Tibial nerve (tissue), 4 donors: ENCODE measurements around the gene KIAA2012. TPM values are rescaled to one million over a fixed set of nuclear protein-coding genes. Genes with fewer than 3 reads are reported as not detected.
A peak's percentile ranks its signal among the peaks of the same experiment; 100 is the strongest.

Experiments
- DNase-seq, 2 donors: peaks; one replicate each; pipeline ENCODE4 v3.0.0-alpha.2; 2019; ENCODE audit warnings: low spot score in 2 of 2
- H3K27ac ChIP-seq, 4 donors: fragments of 200-600 bp; sonication (generic) in 3 of 4; one replicate each; pipeline ENCODE4 v1.5.1; 2017 to 2019; ENCODE audit warnings: mild to moderate bottlenecking in 1 of 4
- H3K27me3 ChIP-seq, 2 donors: fragments of 200-600 bp; sonication (generic) in 1 of 2; one replicate each; pipeline versions ENCODE4 v1.5.1 to v1.6.0; 2017 to 2019
- H3K36me3 ChIP-seq, 3 donors: fragments of 200-600 bp; sonication (generic); one replicate each; pipeline ENCODE4 v1.5.1; 2018 to 2019
- H3K4me1 ChIP-seq, 4 donors: fragments of 200-600 bp; sonication (generic) in 3 of 4; one replicate each; pipeline ENCODE4 v1.5.1; 2017 to 2019
- H3K4me3 ChIP-seq, 4 donors: fragments of 200-600 bp; sonication (generic) in 3 of 4; one replicate each; pipeline ENCODE4 v1.5.1; 2017 to 2019; ENCODE audit warnings: mild to moderate bottlenecking in 1 of 4, moderate library complexity in 1 of 4
- H3K9me3 ChIP-seq, 4 donors: fragments of 200-600 bp; sonication (generic) in 3 of 4; one replicate each; pipeline ENCODE4 v1.5.1; 2017 to 2019
- CTCF ChIP-seq, 5 experiments: fragments of 200-600 bp in 3 of 5; fragments of 450-650 bp in 2 of 5; sonication (generic) in 3 of 5; IDR thresholded peaks; one replicate each; pipeline ENCODE4 v1.5.1; 2016 to 2019; ENCODE audit warnings: antibody characterized with exemption in 5 of 5, mild to moderate bottlenecking in 3 of 5, moderate library complexity in 2 of 5
- EP300 ChIP-seq, 2 donors: sonication (generic); formaldehyde crosslinking; IDR thresholded peaks; one replicate each; pipeline ENCODE4 v1.6.1; 2017; ENCODE audit warnings: antibody characterized with exemption in 2 of 2, mild to moderate bottlenecking in 1 of 2
- POLR2A ChIP-seq, 2 donors: fragments of 450-650 bp; IDR thresholded peaks; one replicate each; pipeline ENCODE4 v1.6.1; 2017; ENCODE audit warnings: antibody characterized with exemption in 2 of 2, mild to moderate bottlenecking in 2 of 2, moderate library complexity in 2 of 2
- WGBS, 2 donors: methylation state at CpG; one replicate each; pipeline ENCODE4 v1.1.5; 2018; 5-methylcytosine and 5-hydroxymethylcytosine counted together
- total RNA-seq, 4 donors: library from RNA; depleted of rRNA; stranded (reverse); fragments of >200 nt; gene quantifications; one replicate each; pipeline ENCODE4 v1.1.0, GENCODE V29; 2016

The KIAA2012 gene
- total RNA-seq, 4 donors from 2014 or later = not detected

GRCh38 chr2:202203348-202203747 lies 130.3 kb downstream of the KIAA2012 start:
- DNase-seq = no peak
- Histone ChIP-seq H3K36me3 (peaks cover 0 to 40% (median 6%) of the 10 kb centered on the region in 3 donors), H3K27me3 (no peaks in the 10 kb centered on the region), H3K4me1 (no peaks in the 10 kb centered on the region), H3K27ac (no peak overlapping the region), H3K4me3 (no peak overlapping the region), H3K9me3 (no peaks in the 10 kb centered on the region)
- TF ChIP-seq POLR2A (IDR thresholded peaks at IDR 0.05) = no peak
- TF ChIP-seq EP300 (IDR thresholded peaks at IDR 0.05) = no peak
- TF ChIP-seq CTCF (IDR thresholded peaks at IDR 0.05) = no peak
- 91 to 95% methylated on average over 5 of the region's 5 CpGs for WGBS, 2 donors

GRCh38 chr2:202204855-202205254 lies 131.8 kb downstream of the KIAA2012 start:
- DNase-seq = no peak
- no peaks in the 10 kb centered on the region for H3K9me3 ChIP-seq
- no peak for TF ChIP-seq POLR2A (IDR thresholded peaks at IDR 0.05)
- no peaks in the 10 kb centered on the region for H3K27me3 ChIP-seq
- 95 to 97% methylated on average over 2 of the region's 2 CpGs for WGBS, 2 donors
- peaks cover 0 to 51% (median 6%) of the 10 kb centered on the region in 3 donors for H3K36me3 ChIP-seq
- no peaks in the 10 kb centered on the region for H3K4me1 ChIP-seq
- H3K27ac ChIP-seq = no peak overlapping the region
- H3K4me3 ChIP-seq = no peak overlapping the region

- no peak for DNase-seq
- no peaks in the 10 kb centered on the region for H3K27me3 ChIP-seq
- no peaks in the 10 kb centered on the region for H3K9me3 ChIP-seq
- H3K4me3 ChIP-seq = no peak overlapping the region
- H3K36me3 ChIP-seq = peaks cover 0 to 62% (median 10%) of the 10 kb centered on the region in 3 donors
- H3K27ac ChIP-seq = no peak overlapping the region
- no peaks in the 10 kb centered on the region for H3K4me1 ChIP-seq
- TF ChIP-seq CTCF (IDR thresholded peaks at IDR 0.05) = no peak
- TF ChIP-seq POLR2A (IDR thresholded peaks at IDR 0.05) = no peak
- no peak for TF ChIP-seq EP300 (IDR thresholded peaks at IDR 0.05)
Measured at GRCh38 chr2:202208526-202208925, 135.5 kb downstream of the KIAA2012 start.

- Histone ChIP-seq H3K27ac (no peak overlapping the region), H3K9me3 (no peaks in the 10 kb centered on the region), H3K4me3 (no peak overlapping the region), H3K36me3 (peaks cover 0 to 60% (median 4%) of the 10 kb centered on the region in 3 donors), H3K4me1 (no peaks in the 10 kb centered on the region), H3K27me3 (no peaks in the 10 kb centered on the region)
- WGBS, 2 donors = 93 to 100% methylated on average over 1 of the region's 1 CpG
- DNase-seq = no peak
- TF ChIP-seq CTCF (IDR thresholded peaks at IDR 0.05) = no peak
- no peak for TF ChIP-seq EP300 (IDR thresholded peaks at IDR 0.05)
- no peak for TF ChIP-seq POLR2A (IDR thresholded peaks at IDR 0.05)
Measured at GRCh38 chr2:202215179-202215578, 142.1 kb downstream of the KIAA2012 start.

GRCh38 chr2:202221873-202222272 lies 148.8 kb downstream of the KIAA2012 start:
- Histone ChIP-seq H3K27ac (no peak overlapping the region), H3K27me3 (no peaks in the 10 kb centered on the region), H3K36me3 (peaks cover 0 to 49% (median 0%) of the 10 kb centered on the region in 3 donors), H3K9me3 (no peaks in the 10 kb centered on the region), H3K4me3 (no peak overlapping the region), H3K4me1 (peaks cover 0 to 12% (median 0%) of the 10 kb centered on the region in 4 donors)
- WGBS, 2 donors = 53 to 61% methylated on average over 1 of the region's 1 CpG
- TF ChIP-seq CTCF (IDR thresholded peaks at IDR 0.05) = no peak
- no peak for TF ChIP-seq EP300 (IDR thresholded peaks at IDR 0.05)
- TF ChIP-seq POLR2A (IDR thresholded peaks at IDR 0.05) = no peak
- no peak for DNase-seq

- no peaks in the 10 kb centered on the region for H3K27me3 ChIP-seq
- peak overlapping the region; percentile 58 to 98 (median 84) for H3K4me3 ChIP-seq
- H3K9me3 ChIP-seq = no peaks in the 10 kb centered on the region
- TF ChIP-seq CTCF (IDR thresholded peaks at IDR 0.05) = no peak
- TF ChIP-seq EP300 (IDR thresholded peaks at IDR 0.05) = no peak
- TF ChIP-seq POLR2A (IDR thresholded peaks at IDR 0.05) = no peak
- peak overlapping the region; percentile 86 to 96 (median 90) for H3K27ac ChIP-seq
- peak in 1 of 2 donors; percentile 6 for DNase-seq
- peaks cover 0 to 44% (median 14%) of the 10 kb centered on the region in 4 donors for H3K4me1 ChIP-seq
- H3K36me3 ChIP-seq = no peaks in the 10 kb centered on the region
- 0 to 1% methylated on average over 22 to 25 of the region's 30 CpGs for WGBS, 2 donors
Measured at GRCh38 chr2:202237787-202238233, 164.8 kb downstream of the KIAA2012 start.
